Cardiac septum (tissue), 1 donor: ENCODE data around the gene ZNF345. TPM values are rescaled to one million over a fixed set of nuclear protein-coding genes. Genes with fewer than 3 reads are reported as not detected.

ENCODE experiments used
- DNase-seq: peaks from one replicate; pipeline ENCODE4 v3.0.0-alpha.2; 2020; ENCODE audit warnings: low spot score
- intact Hi-C: fragments of 100-400 bp; cut with DNase I; formaldehyde crosslinking; loops from one replicate; pipeline ENCODE4 v1.14.0; 2022
- total RNA-seq: library from RNA; stranded (reverse); fragmentation: NEBNext Ultra II Directional; extraction: Animal tissue kit (Norgen Biotek cat#: 25700); gene quantifications from one replicate; pipeline ENCODE4 v1.2.1, GENCODE V29; 2021
- donor health status: DM: no; HTN: no; CAD: no.

The ZNF345 gene
- total RNA-seq, 1 donor from 2014 or later: 2.7 TPM

GRCh38 chr19:36915992-36916830 lies 65.5 kb downstream of the ZNF345 start, which contains the start of the genes ZNF568 and ZNF829:
Gene ZNF568 (plus strand): TSS chr19:36916332. CDS start chr19:36922771, 6,439 bp downstream.
Gene ZNF829 (minus strand): TSS chr19:36916291. CDS start chr19:36915167, 1,124 bp downstream.
- intact Hi-C loops: loop anchor here (5.0 kb wide), 1 partner anchor 64 kb away; the partner anchor contains the start of gene ZNF345
- peak; percentile 95 for DNase-seq

GRCh38 chr19:36916991-36917390 lies 66.3 kb downstream of the ZNF345 start:
- intact Hi-C loops: loop anchor here (5.0 kb wide), 1 partner anchor 65 kb away; the partner anchor contains the start of gene ZNF345
- DNase-seq: no peak

GRCh38 chr19:36918090-36918489 lies 67.4 kb downstream of the ZNF345 start:
- intact Hi-C loops: loop anchor here (5.0 kb wide), 1 partner anchor 66 kb away; the partner anchor contains the start of gene ZNF345
- DNase-seq: no peak

Other genes with a start within 250 kb of the ZNF345 start
- 20.4 TPM for gene ZNF382, start 245.6 kb upstream of the ZNF345 start, total RNA-seq
- gene ZNF461, start 184.0 kb upstream of the ZNF345 start, total RNA-seq: 7.0 TPM
- gene ZNF567, start 163.3 kb upstream of the ZNF345 start, total RNA-seq: 3.0 TPM
- gene ZNF850, start 78.1 kb upstream of the ZNF345 start, total RNA-seq: 3.3 TPM
- gene ZNF790, start 12.5 kb upstream of the ZNF345 start, total RNA-seq: 7.8 TPM
- 2.8 TPM for gene ZNF829, start 65.4 kb downstream of the ZNF345 start, total RNA-seq
- gene ZNF568, start 65.5 kb downstream of the ZNF345 start, total RNA-seq: 7.1 TPM
- 6.5 TPM for gene ZNF420, start 227.6 kb downstream of the ZNF345 start, total RNA-seq